Hippocampal formation (tissue), 2 donors: ENCODE measurements around the gene WAC.
"Not testable (repeated sequence)": the region's sequence is repeated elsewhere in the genome, so short reads cannot be mapped to it uniquely, and the experiment has no call there.

Source experiments
- DNase-seq, 2 donors: peaks; one replicate each; lab custom pipeline; 2025; lab: John Stamatoyannopoulos, UW

WAC gene

GRCh38 chr10:28532337-28533185 is at the start of gene WAC:
Gene WAC (plus strand): TSS chr10:28533118. CDS start chr10:28533580, 462 bp downstream.
- DNase-seq, result peak; percentile 96

GRCh38 chr10:28489206-28489605 is 43.7 kb upstream of the WAC start:
- DNase-seq, result no peak

- DNase-seq, result not testable (repeated sequence)
Measured at GRCh38 chr10:28490256-28490865, 42.6 kb upstream of the WAC start.

- DNase-seq, result no peak
Measured at GRCh38 chr10:28492116-28492920, 40.6 kb upstream of the WAC start.

- DNase-seq, result no peak
Measured at GRCh38 chr10:28494420-28494819, 38.5 kb upstream of the WAC start.

- DNase-seq, result no peak
Measured at GRCh38 chr10:28495084-28495483, 37.8 kb upstream of the WAC start.

- no peak for DNase-seq
Measured at GRCh38 chr10:28496017-28496416, 36.9 kb upstream of the WAC start.

- DNase-seq, result no peak
Measured at GRCh38 chr10:28496481-28496961, 36.4 kb upstream of the WAC start.

GRCh38 chr10:28497313-28498126 is 35.4 kb upstream of the WAC start:
- no peak for DNase-seq

GRCh38 chr10:28500203-28500602 is 32.7 kb upstream of the WAC start:
- not testable (repeated sequence) for DNase-seq

GRCh38 chr10:28503114-28503513 is 29.8 kb upstream of the WAC start:
- no peak for DNase-seq

- DNase-seq, result no peak
Measured at GRCh38 chr10:28505359-28505959, 27.5 kb upstream of the WAC start.

GRCh38 chr10:28508304-28508925 is 24.5 kb upstream of the WAC start:
- DNase-seq, result no peak

GRCh38 chr10:28509286-28509685 is 23.6 kb upstream of the WAC start:
- no peak for DNase-seq

GRCh38 chr10:28514648-28515047 is 18.3 kb upstream of the WAC start:
- DNase-seq, result no peak

GRCh38 chr10:28520346-28520745 is 12.6 kb upstream of the WAC start:
- no peak for DNase-seq

GRCh38 chr10:28520828-28521227 is 12.1 kb upstream of the WAC start:
- not testable (repeated sequence) for DNase-seq

- DNase-seq, result not testable (repeated sequence)
Measured at GRCh38 chr10:28521961-28522360, 11.0 kb upstream of the WAC start.

GRCh38 chr10:28523725-28524252 is 9.1 kb upstream of the WAC start:
- DNase-seq, result no peak

GRCh38 chr10:28530751-28531150 is 2.2 kb upstream of the WAC start:
- DNase-seq, result no peak
